GM19023 (cell line): ENCODE results near the gene SPTBN4.

ENCODE experiments used
- ATAC-seq: cut with Tn5 transposase; IDR thresholded peaks from one replicate; pipeline ENCODE4 v1.9.1; 2021; ENCODE audit warnings: mild to moderate bottlenecking, moderate library complexity; ENCODE audit not compliant: unreplicated experiment

The SPTBN4 gene

DNA sequence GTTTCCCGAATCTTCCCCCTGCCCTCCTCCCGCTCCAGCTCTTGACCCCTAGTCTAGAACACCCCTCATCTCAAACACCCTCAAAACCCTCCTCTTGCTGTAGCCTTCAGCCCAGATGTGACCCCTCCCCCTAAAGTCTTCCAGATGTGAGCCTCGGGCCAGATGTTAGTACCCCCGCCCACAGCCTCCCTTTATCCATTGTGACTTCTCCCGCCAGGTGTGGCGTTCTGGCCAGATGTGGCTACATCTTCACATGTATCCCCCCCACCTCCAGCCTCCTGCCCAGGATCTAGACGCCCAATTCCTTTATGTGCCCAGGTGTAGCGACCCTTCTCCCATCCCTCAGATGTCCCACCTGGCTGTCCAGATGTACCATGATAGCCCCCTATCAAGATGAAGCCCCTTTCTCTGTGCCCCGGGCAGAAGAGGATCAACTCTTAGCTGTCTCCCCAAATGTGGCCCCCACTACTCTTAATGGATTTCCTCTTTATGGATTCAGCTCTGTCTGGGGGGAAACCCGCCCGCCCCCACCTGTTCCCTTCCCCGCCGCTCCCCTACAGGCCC lies 133.9 kb downstream of the SPTBN4 start:
- no peak for ATAC-seq

DNA sequence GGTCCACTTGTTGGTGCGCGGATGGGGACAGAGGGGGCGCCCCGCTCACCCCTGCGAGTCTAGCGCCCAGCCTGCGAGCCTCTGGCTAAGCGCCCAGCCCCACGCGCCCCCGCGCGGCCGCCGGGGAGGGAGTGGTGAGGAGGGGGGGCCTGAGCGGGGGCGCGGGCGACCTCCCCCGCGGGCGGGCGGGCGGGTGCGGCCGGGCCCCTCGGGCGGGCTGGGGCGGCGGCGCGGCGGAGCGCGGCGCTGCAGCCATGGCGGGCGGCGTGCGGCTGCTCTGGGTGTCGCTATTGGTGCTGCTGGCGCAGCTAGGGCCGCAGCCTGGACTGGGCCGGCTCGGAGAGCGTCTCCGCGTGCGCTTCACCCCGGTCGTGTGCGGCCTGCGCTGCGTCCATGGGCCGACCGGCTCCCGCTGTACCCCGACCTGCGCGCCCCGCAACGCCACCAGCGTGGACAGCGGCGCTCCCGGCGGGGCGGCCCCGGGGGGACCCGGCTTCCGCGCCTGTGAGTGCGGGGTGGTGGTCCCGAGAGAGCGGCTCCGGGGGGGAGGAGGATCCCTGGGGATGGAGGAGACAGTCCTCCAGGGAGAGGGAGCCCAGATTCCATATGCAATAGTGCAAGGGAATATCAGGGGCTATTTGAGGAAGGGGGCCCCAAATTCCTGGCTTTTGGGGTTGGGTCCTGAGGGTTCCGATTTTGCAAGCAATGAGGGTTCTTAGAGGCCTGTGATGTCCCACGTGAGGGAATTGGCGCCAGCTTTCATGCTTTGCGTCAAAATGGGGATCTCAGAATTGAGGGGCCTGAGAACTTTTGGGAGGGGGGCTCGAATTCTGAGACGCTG lies 134.6 kb downstream of the SPTBN4 start, which contains the start of gene LTBP4:
Gene LTBP4, plus strand, starts transcription at position 236 of the 841 bp plus-strand sequence. Its CDS starts 19 bp downstream, at position 255.
- ATAC-seq: no peak

DNA sequence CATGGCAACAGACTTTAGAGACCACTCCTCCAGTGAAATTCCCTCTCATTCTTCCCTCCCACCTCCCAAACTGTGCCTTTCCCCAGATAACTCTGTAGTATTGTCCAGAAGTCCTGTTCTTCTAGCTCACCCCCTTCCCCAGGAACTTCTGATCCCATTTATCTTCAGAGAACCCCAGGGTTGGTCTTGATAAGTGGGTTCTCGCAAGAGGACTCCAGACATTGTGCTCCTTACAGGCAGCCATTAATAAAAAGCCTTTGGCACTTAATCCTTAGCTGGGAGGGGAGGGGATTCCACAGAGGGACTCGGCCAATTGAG lies 136.2 kb downstream of the SPTBN4 start:
- no peak for ATAC-seq

DNA sequence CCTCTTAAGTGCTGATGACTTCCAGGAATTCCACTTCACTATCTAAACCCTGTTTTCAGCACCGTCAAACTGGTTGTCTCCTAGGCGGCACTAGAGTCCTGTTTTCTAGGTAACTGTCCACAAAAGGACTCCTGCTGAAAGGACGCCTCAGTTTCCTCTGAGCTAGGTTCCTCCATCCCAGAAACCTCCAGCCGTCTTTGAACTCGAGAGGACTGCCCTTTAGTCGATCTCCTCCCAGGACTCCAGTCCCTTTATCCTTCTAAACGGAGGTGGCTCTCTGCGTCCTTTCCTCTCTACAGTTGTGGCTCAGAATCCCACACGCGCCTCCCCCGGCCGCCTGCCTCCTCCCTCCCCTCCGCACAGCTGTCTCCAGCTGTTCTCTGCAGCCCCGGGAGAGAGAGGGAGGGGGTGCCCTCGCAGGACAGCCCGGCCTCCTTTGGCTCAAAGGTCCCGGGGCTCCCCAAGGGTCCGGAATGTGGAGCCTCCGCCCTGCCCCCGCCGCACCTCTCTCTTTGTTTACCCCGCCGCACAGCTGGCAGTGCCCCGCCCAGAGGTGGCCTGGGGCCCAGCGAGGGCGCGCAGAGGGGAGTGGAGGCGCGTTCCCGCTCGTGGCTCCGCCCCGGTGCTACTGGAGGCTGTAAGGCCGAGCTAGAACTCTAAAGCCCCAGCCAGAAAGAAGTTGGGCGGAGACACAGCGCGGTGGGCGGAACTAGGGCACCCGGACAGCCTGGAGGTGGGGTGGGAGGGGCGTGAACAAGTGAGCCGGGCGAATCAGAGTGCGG lies 136.8 kb downstream of the SPTBN4 start:
- peak; percentile 81 for ATAC-seq

DNA sequence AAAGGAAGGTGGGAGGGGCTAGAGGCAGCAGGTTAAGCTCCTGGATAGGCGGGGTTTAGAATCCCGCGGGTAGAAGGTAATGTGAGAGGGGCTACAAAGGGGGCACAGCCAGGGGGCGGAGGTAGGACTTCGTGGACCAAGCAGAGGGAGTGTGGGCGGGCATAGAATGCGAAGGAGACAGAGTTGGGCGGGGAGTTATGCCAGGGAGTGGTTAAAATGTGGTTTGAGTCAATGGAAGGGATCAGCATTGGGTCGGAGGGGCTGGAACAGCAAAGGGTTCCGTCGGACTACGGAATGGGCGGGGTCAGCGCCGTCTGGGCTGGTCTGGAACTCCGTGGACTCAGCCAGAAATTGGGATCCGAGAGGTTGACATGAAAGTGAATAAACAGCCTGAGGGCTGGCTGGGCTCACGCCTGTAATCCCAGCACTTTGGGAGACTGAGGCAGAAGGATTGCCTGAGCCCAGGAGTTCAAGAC lies 137.4 kb downstream of the SPTBN4 start:
- no peak for ATAC-seq

DNA sequence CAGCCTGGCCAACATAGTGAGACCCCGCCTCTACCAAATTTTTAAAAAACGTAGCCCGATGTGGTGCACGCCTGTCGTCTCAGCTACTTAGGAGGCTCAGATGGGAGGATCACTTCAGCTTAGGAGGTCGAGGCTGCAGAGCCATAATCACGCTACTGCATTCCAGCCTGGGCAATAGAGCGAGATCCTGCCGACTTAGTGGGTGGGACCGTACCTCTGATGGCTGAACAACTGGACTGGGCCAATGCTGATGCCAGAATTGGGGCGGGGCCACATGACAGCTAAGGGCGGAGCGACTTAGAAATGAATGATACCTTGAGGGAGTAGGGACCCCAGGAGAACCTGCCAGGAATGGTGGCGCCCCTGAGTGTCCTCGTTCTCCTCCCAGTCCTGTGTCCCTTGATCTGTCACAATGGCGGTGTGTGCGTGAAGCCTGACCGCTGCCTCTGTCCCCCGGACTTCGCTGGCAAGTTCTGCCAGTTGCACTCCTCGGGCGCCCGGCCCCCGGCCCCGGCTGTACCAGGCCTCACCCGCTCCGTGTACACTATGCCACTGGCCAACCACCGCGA lies 137.9 kb downstream of the SPTBN4 start:
- no peak for ATAC-seq

DNA sequence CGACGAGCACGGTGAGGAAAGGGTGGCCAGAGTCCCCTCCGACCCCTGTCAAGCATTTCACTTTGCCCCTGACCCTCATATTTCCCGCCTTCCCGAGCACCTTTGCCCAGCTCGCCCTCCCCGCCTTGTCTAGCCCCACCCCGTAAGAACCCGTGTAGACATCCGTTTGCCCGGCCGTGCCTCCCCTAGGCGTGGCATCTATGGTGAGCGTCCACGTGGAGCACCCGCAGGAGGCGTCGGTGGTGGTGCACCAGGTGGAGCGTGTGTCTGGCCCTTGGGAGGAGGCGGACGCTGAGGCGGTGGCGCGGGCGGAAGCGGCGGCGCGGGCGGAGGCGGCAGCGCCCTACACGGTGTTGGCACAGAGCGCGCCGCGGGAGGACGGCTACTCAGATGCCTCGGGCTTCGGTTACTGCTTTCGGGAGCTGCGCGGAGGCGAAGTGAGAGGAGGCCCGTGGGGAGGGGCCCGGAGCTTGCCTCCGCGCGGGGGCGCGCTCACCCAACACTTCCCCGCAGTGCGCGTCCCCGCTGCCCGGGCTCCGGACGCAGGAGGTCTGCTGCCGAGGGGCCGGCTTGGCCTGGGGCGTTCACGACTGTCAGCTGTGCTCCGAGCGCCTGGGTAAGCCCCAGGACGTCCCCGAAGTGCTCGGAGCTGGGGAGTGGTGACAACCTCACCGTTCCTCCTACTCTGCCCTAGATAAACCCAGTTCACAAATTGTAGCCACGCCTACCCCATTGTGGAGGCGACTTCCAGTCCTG lies 138.6 kb downstream of the SPTBN4 start:
- ATAC-seq: no peak

DNA sequence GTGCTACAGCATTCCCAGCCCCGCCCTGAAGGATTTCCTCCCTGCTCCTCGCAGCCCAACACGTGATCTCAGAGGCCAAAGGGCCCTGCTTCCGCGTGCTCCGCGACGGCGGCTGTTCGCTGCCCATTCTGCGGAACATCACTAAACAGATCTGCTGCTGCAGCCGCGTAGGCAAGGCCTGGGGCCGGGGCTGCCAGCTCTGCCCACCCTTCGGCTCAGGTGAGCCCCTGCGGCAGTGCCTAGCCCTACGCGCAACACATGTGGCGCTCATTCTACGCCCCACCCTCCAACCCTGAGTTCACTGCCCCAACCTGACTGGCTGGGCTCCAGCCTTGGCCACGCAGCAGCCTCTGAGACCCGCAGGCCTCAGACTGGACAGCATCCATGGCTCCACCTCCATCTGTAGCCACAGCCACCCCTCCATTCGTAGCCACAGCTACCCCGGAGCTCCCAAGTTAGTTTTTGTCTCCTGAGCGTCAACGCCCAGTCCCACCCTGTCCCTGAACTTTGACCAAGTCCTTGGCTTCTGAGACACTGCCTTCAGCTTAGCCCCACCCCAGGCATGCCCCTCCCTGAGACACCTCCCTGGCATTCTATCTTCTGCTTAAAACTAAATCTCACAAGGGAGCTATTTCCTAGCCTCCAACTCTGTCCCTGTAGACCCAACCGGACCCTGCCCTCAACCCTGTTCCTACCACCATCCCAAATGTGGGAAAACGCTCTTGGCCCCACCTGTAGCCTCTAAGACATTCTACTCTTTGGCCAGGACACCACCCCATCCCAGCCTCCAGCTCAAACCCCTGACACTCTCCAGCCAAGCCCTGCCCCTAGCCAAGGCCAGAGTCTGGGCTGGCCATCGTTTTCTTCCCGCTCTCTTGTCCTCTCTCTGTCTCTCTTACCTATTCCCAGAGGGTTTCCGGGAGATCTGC lies 140.8 kb downstream of the SPTBN4 start:
- no peak for ATAC-seq

DNA sequence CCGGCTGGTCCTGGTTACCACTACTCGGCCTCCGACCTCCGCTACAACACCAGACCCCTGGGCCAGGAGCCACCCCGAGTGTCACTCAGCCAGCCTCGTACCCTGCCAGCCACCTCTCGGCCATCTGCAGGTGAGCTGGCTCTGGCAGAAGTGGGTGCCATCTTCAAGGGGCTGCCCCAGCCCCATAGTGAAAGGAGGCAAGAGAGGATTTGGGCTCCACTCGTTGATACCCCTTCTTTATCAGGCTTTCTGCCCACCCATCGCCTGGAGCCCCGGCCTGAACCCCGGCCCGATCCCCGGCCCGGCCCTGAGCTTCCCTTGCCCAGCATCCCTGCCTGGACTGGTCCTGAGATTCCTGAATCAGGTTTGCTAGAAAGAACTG lies 141.4 kb downstream of the SPTBN4 start:
- no peak for ATAC-seq

DNA sequence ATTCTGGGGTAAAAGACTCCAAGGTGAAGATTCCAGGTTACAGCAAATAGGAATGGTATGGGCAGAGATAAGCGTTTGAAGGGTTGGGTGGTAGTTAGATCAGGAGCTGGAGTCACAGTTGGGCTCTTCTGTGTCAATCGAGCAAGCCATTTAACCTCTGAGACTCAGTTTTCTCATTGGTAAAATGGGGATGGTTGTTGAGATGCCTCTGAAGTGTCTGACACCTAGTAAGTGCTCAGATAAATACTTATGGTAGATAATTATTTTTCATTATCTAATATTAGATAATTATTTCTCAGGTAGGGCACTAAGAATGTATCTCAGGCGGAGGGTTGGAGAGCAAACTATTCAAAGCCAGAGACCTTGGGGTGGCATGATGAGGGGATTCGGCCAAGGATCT lies 142.2 kb downstream of the SPTBN4 start:
- ATAC-seq: no peak

DNA sequence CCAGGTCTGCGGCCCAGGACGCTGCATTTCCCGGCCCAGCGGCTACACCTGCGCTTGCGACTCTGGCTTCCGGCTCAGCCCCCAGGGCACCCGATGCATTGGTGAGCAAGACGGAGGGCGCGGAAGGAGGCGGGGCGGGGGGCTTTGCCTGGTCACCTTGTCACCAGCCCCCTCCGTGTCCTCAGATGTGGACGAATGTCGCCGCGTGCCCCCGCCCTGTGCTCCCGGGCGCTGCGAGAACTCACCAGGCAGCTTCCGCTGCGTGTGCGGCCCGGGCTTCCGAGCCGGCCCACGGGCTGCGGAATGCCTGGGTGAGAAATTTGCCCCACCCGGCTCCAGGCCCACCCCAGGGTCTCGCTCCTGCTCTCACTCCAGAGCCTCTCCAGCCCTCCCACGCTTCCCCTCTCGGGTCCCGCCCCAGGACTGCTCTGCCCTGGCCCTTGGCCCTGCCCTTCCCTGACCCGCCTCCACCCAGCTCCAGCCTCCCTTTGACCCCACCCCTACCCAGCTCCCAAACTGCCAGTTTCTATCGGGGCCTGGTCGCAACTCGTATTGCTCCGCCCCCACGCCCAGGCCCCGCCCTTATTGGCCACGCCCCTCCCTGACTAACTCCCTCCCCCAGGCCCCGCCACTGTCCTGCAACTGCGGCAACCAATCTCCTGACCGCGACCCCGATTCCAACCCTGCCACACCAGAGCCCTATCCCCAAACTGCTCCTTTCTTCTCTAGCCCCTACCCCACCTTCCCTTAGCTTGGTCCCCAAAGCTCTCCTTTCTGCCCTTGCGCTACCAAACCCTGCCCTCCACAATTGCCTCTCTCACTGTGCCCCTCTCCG lies 143.0 kb downstream of the SPTBN4 start:
- peak; percentile 47 for ATAC-seq

DNA sequence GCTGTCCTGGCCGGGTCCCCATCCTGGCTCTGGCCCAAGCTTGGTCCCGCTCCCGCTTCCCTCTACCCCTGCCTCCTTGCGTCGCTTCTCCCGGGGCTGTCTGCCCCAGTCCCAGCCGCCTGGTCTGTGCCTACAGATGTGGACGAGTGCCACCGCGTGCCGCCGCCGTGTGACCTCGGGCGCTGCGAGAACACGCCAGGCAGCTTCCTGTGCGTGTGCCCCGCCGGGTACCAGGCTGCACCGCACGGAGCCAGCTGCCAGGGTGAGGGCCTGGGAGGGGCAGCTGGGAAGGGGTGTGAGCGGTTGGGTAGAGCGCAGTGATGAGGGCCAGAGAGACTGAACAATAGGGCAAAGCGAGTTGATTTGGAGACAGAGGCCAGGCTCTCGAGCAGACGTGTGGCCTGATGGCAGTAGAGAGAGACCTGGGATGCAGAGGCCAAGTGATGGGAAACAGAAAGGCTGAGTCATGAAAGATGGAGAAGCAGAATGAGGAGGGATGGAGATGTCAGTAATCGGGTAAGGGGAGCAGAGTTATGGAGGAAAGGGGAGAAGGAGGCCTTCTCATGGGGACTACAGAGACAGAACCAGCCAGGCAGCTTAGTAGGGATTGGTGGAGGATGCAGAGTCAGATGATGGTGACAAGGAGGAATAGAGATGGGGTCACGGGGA lies 143.7 kb downstream of the SPTBN4 start:
- ATAC-seq: no peak

DNA sequence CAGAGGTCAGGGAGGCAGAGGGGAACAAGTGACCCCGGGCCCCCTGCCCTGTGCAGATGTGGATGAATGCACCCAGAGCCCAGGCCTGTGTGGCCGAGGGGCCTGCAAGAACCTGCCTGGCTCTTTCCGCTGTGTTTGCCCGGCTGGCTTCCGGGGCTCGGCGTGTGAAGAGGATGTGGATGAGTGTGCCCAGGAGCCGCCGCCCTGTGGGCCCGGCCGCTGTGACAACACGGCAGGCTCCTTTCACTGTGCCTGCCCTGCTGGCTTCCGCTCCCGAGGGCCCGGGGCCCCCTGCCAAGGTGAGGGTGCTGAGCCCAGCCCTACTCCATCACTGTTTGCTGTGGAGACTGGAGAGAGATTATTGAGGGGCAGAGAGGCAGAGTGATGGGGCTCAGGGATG lies 144.3 kb downstream of the SPTBN4 start:
- no peak for ATAC-seq

DNA sequence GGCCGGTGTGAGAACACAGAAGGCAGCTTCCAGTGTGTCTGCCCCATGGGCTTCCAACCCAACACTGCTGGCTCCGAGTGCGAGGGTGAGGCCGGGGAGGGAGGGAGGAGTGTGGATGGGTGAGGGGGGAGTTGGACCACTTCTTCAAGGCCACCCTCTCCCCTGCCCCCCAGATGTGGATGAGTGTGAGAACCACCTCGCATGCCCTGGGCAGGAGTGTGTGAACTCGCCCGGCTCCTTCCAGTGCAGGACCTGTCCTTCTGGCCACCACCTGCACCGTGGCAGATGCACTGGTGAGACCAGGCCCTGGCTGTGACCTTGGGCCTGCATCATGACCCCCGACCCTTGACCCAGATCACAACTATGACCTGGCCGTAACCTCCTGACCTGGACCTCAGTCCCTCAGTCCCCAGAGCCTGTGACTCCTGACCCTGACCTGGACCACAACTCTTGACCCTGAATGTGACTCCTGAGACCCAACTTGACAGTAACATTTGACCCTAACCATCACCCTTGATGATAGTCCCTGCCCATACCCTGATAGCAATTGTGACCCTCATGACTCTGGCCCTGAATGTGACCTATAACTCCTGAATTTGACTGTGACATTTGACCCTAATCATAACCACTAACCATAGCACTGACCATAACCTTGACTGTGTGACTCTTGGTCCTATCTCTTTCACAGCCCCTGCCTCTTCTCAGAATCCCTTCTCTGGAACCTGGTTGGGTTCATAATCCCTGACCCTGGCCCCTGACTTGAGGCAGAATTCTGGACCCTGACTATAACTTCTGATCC lies 145.3 kb downstream of the SPTBN4 start:
- no peak for ATAC-seq

DNA sequence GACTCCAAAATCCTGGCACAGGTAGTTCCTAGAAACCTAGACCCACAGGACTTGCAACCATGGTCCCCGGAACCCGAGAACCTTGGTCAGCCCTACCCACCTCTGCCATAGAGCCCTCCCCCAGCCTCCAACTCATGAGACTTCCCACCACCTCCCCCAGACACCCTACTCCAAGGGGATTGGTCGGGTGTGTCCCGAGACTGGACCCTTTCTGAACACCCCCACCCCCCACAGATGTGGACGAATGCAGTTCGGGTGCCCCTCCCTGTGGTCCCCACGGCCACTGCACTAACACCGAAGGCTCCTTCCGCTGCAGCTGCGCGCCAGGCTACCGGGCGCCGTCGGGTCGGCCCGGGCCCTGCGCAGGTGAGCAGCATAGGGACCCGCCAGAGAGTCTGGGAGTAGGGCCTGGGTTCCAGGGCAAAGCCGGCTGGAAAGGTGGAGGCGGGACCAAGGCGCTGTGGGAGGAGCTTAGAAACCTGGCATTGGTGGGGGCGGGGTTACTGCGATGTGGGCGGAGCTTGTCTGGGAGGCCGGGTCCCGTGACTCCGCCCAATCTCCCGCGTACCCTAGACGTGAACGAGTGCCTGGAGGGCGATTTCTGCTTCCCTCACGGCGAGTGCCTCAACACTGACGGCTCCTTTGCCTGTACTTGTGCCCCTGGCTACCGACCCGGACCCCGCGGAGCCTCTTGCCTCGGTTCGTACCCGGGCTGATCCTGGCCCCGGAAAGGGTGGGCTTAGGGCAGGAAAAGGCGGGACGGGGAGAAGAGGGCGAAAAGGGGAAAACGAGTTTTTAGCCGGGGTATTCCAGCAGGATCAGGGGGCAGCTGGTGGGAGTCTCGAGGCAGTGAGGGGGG lies 146.3 kb downstream of the SPTBN4 start:
- no peak for ATAC-seq
